HG03520 (cell line): ENCODE measurements around the gene DGKB.

Source experiments
- ATAC-seq: cut with Tn5 transposase; IDR thresholded peaks from one replicate; pipeline ENCODE4 v1.9.1; 2021; ENCODE audit warnings: mild to moderate bottlenecking, moderate library complexity; ENCODE audit not compliant: unreplicated experiment

Gene DGKB

DNA sequence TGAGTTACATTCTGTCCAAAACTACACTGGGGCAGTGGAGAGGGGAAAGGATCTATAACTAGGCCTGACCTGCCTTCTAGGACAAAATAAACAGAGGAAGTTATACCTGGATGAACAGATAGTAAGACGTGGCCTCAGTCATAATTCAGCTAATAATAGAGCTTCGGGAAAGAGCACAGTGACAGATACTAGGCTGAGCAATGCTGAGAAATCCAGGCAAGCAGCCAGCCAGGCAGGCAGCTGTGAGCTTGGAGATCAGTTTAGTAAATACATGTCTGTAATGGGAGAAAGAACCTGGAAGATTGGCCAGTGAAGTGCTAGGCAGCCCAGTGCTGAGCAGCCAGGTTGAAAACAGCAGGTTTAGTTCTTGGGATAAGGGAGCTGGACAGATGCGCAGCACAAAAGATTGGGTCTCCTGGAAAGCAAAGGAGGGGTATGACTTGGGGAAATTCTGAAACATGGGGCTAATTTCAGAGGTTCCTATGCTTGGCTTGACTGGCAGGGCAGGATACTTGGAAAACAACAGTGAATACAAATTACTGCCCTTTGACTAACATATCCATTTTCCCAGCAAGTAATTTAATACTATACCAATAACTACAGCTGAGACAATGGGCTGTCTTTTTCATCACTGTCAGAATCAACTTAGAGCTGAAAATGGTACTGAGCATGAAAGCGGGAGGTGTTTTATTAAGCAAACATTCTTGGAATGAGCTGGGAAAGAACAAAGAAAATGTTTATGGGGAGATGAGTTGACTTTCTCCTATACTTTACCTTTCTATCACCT, 140.8 kb downstream of the DGKB start:
- no peak for ATAC-seq

DNA sequence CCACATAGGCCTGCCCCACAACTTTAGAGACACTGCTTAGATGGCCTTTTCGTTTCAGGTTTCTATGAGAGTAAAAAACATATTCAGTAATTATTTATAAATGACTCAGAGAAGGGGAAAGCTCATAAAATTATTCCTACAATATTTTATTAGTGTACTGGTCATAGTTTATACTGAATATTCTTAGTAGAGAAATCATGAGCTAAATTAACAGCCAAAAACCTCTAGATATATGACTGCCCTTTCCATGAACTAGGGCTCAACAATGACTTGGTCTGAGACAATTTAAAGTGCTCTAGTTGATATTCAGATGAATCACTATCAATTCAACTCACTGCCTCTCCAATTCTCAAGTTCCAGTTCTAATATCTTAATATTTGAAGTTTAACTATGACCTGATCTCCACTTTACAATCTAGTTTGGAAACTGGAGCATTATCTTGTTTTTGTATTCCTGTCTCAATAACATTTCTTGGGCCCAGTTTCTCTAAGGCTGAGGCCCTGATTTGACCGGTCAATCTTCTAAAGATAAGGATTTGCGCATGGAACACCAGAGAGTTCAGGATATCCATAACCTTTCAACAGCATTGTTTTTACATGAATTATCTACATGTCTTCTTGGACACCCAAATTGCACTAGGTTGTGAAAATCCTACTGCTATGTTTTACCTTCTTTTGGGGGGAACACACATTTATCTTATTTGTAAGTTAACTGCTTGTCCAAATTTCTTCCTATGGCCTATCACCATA, 141.6 kb downstream of the DGKB start:
- ATAC-seq = no peak

DNA sequence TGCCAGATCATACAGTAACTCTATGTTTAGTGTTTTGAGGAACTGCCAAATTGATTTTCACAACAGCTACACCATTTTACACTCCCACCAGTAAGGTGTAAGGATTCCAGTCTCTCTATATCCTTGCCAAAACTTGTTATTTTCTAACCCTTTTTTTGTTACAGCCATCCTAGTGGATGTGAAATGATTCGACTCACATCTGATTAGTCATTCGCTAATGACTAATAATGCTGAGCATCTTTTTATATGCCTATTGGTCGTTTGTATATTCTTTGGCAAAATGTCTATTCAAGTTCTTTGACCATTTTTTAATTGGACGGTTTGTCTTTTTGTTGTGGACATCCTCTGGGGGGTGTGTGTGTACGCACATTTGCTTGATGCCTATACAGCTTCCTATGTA, 142.8 kb downstream of the DGKB start:
- no peak for ATAC-seq

DNA sequence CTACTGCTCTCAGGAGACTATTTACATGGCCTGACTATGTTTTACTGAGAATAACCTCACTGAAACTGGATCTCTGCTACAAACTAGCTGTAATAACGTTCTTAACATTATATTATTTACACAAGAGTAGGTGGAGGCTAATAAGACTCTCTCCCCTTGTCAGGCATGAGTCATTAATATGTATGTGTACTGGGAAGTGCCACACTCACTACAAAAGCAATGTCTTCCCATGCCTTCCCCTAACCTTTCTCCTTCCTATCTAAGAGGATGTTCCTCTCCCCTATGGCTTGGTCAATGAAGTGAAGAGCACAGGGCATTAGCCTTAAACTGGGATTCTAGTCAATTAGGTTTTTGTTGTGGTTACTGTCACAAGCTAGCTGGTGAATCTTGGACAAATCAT, 147.9 kb downstream of the DGKB start:
- ATAC-seq = no peak

DNA sequence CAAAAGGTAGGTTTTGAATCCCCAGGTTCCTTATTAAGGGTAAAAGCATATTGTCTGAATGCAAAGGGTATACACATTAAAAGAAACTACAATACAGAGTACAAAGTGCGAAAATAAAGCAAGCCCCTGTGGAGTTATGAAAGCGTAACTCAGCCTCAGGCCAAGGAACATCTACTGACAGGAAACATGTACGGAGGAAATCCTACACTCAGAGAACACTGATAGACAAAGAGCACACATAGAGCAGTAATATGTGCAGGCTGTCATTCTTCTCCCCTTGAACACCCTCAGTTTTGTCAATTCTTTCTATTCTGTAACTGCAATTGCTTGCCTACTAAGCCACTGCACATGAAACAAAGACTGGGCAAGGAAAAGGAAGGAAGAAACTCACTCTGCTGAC, 150.2 kb downstream of the DGKB start:
- no peak for ATAC-seq

DNA sequence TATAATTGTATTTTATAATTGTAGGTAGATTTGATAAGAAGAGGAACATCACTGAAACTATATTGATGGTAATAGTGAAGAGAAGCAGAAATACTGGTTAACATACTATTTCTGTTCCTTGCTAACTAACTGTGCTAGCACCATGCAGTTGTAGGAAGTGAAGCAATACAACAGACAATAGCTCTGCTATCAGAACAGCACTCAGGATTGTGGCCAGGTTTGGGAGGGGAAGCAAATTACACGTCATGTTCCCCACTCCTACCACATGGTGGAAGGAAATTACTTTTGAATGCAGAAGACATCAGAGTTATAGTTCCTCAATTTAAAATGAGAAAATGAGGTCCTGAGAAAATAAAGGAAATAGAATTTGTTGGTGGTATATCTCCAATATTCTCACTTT, 151.1 kb downstream of the DGKB start:
- ATAC-seq = no peak

DNA sequence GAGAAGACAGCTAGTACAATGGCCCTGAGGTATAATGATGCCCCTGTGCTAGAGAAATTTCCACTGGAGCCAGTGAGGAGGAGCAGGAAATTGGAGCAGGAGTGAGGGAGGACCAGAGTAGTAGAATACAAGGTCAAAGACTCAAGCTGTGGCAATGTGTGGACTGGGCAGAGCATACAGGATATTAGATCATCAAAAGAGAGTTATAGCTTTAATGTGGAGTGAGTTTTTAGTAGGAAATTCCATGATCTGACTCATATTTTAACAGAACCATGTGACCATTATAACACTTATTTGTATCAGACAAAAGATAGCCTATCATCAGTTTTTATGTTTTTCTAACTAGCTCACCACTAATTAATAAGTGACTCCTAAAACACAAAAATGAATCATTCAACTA, 154.1 kb downstream of the DGKB start:
- no peak for ATAC-seq

DNA sequence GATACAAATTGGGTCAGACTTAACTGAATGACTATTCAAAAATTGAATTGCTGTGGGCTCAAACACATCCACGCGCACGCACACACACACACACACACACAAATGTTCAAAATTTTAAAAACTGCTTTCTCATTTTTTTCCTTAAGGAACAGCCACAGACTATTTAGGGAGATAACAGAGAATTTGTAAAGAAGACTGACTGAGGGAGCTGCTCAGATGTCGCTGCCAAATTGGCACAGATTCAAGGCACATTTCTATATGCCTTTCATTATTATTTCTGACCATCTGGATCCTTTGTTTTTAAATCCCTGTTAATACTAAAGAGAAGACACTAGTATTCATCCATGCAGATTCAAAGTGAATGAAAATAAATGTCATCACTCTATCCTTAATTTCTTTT, 154.8 kb downstream of the DGKB start:
- no peak for ATAC-seq

DNA sequence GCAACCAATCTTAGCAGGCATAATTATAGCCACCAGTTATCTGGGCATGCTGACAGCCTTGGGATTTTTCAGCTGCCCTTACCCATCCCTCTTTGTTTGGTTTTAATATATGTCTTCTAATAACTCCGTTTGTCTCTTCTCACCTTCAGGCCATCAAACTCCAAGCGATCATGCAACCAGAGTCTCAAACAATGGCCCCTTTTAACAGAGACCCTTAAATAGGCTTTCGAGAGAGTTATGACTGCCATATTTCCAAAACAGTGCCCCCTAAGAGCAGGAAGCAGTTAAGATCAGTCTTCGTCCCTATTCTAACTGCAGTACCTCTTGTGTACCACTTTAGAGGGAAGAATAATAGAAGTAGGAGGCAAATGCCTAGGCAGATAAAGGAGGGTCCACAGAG, 157.5 kb downstream of the DGKB start:
- ATAC-seq = no peak

DNA sequence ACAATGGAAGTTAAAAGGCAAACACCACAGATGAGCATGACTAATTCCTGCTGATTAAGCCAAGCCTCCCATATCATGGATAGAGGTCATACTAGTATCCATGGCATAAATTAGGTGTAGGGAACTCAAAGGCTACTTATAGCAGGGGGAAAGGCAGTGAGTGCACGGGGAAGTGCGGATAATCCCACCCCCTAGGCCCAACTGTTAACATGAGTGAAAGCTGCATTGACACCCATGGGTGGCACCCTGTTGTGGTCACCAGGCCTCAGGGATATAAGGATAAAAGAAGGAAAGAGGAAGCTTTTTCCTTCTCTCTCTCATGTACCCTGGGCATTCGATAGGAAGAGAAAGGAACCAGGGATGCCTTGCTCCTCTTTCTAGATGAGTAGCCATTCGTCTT, 161.9 kb downstream of the DGKB start:
- no peak for ATAC-seq

DNA sequence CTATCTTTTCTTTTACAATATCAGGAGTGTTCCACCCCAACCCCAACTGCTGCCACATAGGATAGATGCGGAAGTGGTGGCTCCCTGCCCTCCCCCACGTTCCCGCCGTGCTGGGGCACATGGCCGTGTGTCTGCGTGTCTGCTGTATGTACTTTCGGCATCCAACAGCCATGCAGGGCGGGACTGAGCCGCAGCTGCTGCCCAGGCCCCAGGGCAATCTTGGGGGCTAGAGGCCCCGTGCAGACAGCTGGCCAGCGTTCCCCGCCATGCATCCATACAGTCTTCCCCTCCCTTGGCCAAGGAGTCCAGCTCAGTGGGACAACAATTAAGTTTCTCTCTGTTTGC, 162.7 kb downstream of the DGKB start:
- ATAC-seq = no peak

DNA sequence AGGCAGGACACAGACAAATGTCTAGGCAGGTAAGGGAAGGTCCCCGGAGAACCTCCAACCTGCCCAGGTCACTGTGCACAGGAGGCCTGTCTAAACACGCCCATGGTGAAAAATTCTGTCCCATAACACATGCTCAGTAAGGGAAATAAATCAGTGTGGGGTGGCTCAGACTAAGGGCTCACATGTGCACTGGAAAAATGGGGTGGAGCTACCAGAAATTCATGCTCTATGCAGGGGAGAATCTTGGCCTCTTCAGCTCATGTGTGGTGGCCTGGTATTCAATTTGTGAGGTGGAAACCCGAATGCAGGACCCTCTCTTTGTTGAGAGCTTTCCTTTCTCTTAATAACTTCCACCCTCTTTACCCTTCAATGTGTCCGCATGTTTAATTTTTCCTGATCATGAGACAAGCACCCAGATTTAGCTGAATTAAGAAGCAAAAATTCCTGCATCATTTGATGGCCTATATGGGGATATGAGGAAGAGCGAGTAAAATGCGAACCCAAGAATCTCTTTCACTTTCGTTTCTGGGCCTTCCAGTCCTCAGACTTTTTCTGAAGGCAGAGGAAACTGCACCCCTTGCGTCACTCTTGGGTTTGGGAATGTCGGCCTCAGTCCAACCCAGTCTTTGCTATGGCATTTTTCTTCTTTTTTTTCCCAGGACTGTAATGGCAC, 163.2 kb downstream of the DGKB start:
- no peak for ATAC-seq

DNA sequence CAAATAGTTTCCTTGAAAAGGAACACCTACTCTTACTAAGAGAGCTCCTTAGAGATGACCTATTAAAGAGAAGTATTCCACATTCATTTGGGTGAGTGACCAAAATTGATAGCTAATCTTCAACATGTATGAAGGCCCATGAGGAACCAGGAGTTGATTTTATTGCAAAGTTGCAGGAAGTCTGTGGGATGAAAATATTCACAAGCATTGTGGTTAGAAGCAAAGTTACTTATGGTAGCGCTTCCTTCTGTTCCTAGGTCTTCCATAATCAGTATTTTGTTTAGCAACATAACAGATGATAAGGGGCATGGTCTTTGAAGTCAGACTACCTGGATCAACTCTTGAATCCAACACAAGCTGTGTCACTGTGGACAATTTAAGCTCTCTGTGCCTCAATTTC, 164.5 kb downstream of the DGKB start:
- no peak for ATAC-seq

DNA sequence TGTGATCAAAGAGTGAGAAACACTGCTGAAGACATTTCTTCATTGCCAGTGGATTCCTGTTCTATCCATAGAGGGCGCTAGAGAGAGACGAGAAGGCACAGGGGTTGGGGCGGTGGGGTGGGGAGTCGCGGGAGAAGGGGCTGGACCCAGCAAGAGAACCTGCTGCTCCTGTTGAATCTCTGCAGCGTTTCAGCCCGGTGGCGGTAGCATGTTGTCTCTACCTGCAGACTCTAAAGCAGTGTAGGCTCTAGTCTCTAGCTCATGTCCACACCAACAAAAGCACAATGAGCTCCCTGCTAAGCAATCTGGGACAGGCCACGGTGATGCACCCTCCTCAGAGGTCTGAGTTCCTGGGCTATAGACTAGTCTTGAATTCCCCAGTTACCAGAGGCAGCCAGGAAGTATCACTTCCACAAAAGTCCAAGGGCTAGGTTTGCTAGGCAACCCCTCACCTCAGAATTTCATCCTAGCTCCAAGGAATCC, 167.7 kb downstream of the DGKB start:
- no peak for ATAC-seq

DNA sequence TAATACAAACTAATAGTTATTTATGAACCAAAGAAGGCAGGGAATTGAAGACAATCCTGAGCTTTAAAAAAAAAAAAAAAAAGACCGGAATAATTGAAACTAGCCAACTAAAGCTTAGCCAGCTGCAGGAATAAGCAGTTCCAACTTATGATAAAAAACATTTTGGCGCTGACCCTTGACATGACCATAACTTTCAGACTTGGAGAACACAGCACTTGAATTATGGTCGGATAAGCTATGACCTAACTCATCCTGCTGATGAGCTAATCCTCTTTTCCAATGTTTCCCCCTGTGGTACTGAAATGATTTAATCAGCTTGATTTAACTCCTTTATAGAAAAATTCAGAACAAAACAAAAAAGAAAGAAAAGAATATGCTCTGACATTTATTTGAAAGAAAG, 181.8 kb downstream of the DGKB start:
- no peak for ATAC-seq

DNA sequence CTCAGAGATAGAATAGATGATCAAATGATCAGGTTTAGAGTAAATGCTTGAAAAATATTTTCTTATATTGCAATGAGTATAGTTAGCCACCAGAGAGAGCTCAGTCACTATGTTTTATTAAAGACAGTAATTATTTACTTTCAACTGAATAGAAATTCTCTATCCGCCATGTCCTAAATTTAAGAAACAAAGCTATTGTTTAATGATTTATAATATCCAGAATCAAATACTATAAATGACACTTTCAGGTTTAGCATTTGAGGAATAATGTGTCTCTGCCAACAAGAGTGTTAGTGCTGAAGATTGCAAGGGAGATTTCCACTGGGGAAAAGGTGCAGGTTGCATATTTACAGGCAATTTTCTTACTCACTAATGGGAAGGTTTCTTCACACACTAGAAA, 184.7 kb downstream of the DGKB start:
- no peak for ATAC-seq

DNA sequence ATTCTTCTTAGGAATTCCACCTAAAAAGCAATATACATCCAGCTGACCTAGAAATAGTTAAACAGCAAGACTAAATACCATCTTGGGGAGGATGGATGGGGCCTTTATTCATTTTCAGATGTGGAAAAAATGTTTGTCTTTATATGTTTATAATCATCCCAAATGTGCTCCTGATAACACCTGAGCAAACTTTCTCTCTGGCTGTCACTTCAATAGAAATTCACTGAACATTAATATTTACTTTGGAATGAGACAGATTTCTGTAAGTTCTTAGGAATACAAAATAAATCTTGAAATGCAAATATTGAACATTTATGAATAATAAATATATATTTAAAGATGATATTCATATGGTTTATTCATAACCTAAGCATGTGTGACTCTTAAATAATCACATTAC, 185.4 kb downstream of the DGKB start:
- ATAC-seq = no peak

DNA sequence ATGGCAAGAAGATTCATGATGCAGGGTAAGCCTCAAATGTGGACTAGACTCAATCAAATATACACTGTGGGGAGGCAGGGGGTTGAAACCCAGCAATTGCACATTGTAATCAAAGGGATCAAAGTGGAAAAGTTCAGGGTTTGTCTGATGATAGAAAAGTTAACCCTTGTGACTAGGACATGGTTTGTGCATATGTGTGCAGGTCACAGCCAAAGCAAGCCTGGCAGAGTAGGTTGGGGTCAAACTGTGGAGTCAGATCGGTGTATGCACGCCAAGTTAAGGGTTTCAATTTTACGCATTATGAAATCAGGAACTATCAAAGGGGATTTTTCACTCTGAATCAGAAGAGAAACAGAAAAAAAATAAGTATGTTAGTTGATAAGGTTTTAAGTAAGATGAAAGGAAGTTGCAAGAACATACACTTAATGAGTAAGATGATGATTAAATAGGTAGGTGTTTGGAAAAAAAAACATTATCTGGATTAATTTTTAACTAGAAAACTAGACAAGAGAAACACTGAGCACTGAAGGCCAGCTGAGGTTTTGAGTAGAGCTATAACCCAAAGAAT, 188.3 kb downstream of the DGKB start:
- peak; percentile 96 for ATAC-seq

DNA sequence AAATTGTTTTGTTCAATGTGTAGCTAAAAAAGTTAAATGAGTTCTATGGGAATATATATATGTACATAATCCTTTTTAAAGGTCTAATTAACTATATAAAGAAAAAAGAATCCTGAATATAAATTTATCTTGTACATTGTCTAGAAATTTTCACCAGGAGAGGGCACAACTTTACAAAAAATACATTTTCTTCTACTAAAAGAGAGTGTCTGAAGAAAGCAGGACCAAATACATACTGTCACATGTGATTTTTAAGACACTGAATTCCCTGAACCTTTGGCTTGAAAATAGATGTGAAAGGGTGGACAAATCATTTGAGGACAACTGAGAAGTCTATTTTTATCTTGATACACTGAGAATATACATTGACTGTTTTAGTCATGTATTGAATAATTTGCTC, 204.3 kb downstream of the DGKB start:
- no peak for ATAC-seq

DNA sequence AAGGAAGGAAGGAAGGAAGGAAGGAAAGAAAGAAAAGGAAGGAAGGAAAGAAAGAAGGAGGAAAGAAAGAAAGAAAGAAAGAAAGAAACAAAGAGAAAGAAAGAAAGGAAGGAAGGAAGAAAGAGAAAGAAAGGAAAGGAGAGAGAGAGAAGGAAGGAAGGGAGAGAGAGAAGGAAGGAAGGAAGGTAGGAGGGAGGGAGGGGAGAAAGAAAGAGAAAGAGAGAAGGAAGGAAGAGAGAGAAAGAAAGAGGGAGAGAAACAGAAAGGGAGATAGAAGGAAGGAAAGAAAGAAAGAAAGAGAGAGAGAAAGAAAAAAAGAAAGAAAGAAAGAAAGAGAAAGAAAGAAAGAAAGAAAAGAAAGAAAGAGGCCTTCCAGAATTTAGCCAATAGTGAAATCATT, 204.9 kb downstream of the DGKB start:
- ATAC-seq = no peak

DNA sequence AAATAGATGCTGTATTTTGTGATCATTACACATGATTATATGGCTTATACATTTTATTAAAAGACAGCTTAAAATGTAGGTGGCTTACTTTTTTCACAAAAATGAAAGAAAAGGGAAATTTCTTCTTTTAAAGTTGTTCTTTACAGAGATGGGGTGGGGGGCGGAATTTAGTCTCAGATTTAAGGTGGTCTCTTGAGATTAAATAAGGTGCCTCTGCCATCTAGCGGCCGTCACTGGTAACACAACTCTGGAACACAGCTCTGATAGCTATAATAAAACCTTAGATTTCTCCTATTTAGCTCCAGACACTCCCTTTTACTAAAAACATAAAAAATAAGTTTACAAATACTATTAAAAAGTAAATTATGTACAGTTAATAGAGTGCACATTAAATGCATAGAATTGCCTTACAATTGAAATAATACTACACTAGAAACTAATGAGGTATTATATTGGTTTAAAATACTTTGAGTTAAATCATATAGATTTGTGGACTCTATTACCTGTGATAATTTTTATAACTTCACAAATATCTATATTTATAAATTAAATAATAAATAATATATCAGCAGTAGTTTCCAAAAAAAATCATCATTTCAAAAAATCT, 210.9 kb downstream of the DGKB start:
- ATAC-seq = peak; percentile 40
